Measurements from ENCODE around the gene AGMAT. TPM values are rescaled to one million over a fixed set of nuclear protein-coding genes. Genes with fewer than 3 reads are reported as not detected.

Gene AGMAT
- total and polyA plus RNA-seq, 2 of the 8 experiments (the other 6 are each of a cell fraction or from before 2014, with no cell fraction given), result 3.7 to 5.8 TPM

GRCh38 chr1:15618077-15618654, 33.3 kb upstream of the AGMAT start (continued):
- TF ChIP-seq CHD7 (IDR thresholded peaks at IDR 0.05; ENCODE audit: insufficient replicate concordance, low read length) (no peak), SIRT6 (IDR thresholded peaks at IDR 0.05; ENCODE audit: low read length) (no peak), MAFK (IDR thresholded peaks at IDR 0.05; ENCODE audit: low read depth, low read length) (no peak), SRF (IDR thresholded peaks at IDR 0.05; ENCODE audit: low read depth, low read length) (no peak), ATF2 (IDR thresholded peaks at IDR 0.05; ENCODE audit: low read length) (no peak), BACH1 (IDR thresholded peaks at IDR 0.05; ENCODE audit: low read length) (no peak)
